Stimulated activated naive CD8-positive, alpha-beta T cell treated with anti-CD3 and anti-CD28 coated beads, Interleukin-15, Interleukin-2, amounts not matched to agents 100 ng/mL and 50 ng/mL, for 24 hours (primary cell): ENCODE data around the gene PPM1G.

Source experiments
- H3K27ac Mint-ChIP-seq: one replicate; pipeline ENCODE4 v1.8.0; 2021; ENCODE audit warnings: mild to moderate bottlenecking, mixed read lengths
- H3K27me3 Mint-ChIP-seq: one replicate; pipeline ENCODE4 v1.8.0; 2021; ENCODE audit warnings: mixed read lengths
- H3K36me3 Mint-ChIP-seq: one replicate; pipeline ENCODE4 v1.8.0; 2021; ENCODE audit warnings: low read depth, mixed read lengths
- H3K4me1 Mint-ChIP-seq: one replicate; pipeline ENCODE4 v1.8.0; 2021; ENCODE audit warnings: low read depth, mixed read lengths
- H3K4me3 Mint-ChIP-seq: one replicate; pipeline ENCODE4 v1.8.0; 2021; ENCODE audit warnings: mild to moderate bottlenecking, mixed read lengths
- H3K9me3 Mint-ChIP-seq: one replicate; pipeline ENCODE4 v1.8.0; 2021; ENCODE audit warnings: mixed read lengths

Gene PPM1G

GRCh38 chr2:27347641-27348040 lies 61.8 kb downstream of the PPM1G start:
- peaks cover 28% of the 10 kb centered on the region for H3K36me3 Mint-ChIP-seq
- H3K4me1 Mint-ChIP-seq = peaks cover 14% of the 10 kb centered on the region
- no peaks in the 10 kb centered on the region for H3K9me3 Mint-ChIP-seq
- no peak overlapping the region for H3K4me3 Mint-ChIP-seq
- no peaks in the 10 kb centered on the region for H3K27me3 Mint-ChIP-seq
- H3K27ac Mint-ChIP-seq = no peak overlapping the region

- Mint-ChIP-seq H3K36me3 (peaks cover 54% of the 10 kb centered on the region), H3K4me1 (no peaks in the 10 kb centered on the region), H3K9me3 (no peaks in the 10 kb centered on the region), H3K27ac (no peak overlapping the region), H3K4me3 (no peak overlapping the region), H3K27me3 (no peaks in the 10 kb centered on the region)
These were observed 73.2 kb downstream of the PPM1G start for GRCh38 chr2:27336173-27336572.

DNA sequence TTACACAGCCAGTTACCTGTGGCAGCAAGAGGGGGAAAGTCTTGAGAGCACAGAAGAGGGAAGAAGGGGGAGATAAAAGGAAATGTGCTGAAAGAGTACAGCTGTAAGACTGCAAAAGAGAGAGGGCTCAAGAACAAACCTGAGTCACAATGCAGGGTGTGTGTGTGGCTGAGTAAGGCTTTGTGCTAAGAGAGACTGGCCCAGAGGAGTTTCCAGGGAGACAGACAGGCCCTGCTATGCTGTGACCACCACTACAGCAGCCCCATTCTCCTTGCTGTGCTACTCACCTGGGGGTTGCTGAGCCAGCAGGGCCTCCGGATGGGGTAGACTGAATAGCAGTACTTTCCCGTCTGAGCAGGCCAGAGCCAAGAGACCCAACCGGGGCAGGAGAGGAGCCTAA lies 74.1 kb downstream of the PPM1G start:
- Mint-ChIP-seq H3K36me3 (peaks cover 51% of the 10 kb centered on the region), H3K27me3 (no peaks in the 10 kb centered on the region), H3K27ac (no peak overlapping the region), H3K9me3 (no peaks in the 10 kb centered on the region), H3K4me3 (no peak overlapping the region), H3K4me1 (no peaks in the 10 kb centered on the region)
